GM18907 (cell line): ENCODE results near the gene NDUFS7.

Source experiments
- ATAC-seq: cut with Tn5 transposase; IDR thresholded peaks from one replicate; pipeline ENCODE4 v1.9.1; 2021; ENCODE audit warnings: mild to moderate bottlenecking, moderate library complexity; ENCODE audit not compliant: unreplicated experiment

The NDUFS7 gene

GRCh38 chr19:1399745-1400144, 16.0 kb downstream of the NDUFS7 start:
- no peak for ATAC-seq

DNA sequence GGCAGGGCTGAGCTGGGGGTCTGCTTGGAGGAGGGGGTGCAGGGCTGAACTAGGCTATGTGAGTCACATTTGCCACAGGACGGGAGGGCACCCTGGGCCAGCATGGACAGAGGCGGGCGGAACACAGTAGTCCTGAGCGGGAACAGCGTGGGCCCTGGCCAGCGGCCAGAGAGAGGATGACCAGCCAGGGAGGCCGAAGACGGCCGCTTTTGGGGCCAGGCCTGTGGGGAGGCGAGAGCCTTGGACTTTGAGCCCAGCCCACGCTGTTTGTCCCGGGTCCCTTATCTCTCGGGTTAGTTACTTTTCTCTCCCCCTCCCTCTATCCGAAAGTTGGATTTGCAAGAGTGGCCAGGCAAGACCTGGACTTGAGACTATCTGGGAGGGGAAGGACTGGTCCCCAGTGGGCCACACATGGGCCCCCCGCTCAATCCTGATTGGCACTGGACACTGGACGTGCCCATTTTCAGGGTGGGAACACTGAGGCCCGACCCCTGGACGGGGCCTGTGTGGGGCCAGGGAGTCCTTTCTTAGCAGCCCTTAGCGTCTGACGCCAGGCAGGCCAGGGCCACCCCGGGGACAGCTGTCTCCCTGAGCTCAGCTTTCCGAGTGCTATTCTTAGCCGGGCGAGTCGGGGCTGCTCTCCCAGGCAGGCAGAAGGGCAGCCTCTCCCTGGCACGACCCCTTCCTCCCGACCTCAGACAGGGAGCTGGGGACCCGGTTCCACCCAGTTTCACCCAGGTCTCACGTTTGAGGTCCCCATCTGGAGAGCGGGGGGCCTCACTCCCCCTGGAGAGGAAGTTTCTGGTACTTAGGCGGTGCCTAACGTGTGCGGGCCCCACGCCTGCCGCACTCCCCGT, 16.8 kb downstream of the NDUFS7 start:
- ATAC-seq = no peak

DNA sequence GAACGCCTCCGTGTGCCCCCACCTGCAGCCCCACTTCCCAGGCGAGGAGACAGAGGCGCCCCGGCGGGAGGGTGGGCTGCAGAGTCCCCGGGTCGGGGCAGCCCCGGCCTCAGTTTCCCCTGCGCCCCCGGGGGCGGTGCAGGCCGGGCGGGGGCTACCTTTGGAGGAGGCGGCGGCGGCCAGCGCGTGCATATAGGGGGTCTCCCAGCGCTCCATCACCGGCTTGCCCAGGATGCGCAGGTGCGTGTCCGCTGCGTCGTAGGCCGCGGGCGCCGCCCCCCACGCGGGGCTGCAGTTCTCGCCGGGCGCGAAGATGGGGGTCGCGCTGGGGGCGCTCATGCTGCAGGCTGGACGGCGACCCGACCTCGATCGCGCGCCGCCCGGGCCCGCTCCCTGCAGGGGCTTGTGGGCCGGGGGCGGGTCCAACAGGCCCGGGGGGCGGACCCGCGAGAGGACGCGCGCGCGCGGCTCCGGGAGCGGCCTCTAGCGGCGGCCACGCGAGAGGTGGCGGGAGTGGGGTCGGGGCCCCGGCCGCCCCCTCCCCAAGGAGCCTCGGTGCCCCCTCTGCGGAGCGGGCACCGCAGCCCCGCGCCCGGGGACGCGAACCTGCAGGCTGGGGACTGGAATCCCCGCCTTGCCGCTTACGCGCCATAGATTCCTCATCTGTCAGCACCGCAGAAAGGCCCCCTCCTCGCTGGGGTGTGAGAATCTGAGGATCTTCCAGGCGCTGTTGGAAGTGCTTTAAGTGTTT, 17.6 kb downstream of the NDUFS7 start, which contains the start of gene GAMT:
TSS of gene GAMT (minus strand) at position 405 of the 751 bp plus-strand sequence. CDS start at position 339, 66 bp downstream.
- no peak for ATAC-seq

- no peak for ATAC-seq
These were observed 18.1 kb downstream of the NDUFS7 start for GRCh38 chr19:1401889-1402217.

- no peak for ATAC-seq
These were observed 18.8 kb downstream of the NDUFS7 start for GRCh38 chr19:1402411-1403070.

- ATAC-seq = peak; percentile 76
These were observed 23.2 kb downstream of the NDUFS7 start for GRCh38 chr19:1406774-1407527.

GRCh38 chr19:1407528-1408299, 24.0 kb downstream of the NDUFS7 start, which contains the start of gene DAZAP1:
DAZAP1 (plus strand) TSS chr19:1407586; CDS start chr19:1407774, 188 bp downstream.
- ATAC-seq = peak; percentile 31

DNA sequence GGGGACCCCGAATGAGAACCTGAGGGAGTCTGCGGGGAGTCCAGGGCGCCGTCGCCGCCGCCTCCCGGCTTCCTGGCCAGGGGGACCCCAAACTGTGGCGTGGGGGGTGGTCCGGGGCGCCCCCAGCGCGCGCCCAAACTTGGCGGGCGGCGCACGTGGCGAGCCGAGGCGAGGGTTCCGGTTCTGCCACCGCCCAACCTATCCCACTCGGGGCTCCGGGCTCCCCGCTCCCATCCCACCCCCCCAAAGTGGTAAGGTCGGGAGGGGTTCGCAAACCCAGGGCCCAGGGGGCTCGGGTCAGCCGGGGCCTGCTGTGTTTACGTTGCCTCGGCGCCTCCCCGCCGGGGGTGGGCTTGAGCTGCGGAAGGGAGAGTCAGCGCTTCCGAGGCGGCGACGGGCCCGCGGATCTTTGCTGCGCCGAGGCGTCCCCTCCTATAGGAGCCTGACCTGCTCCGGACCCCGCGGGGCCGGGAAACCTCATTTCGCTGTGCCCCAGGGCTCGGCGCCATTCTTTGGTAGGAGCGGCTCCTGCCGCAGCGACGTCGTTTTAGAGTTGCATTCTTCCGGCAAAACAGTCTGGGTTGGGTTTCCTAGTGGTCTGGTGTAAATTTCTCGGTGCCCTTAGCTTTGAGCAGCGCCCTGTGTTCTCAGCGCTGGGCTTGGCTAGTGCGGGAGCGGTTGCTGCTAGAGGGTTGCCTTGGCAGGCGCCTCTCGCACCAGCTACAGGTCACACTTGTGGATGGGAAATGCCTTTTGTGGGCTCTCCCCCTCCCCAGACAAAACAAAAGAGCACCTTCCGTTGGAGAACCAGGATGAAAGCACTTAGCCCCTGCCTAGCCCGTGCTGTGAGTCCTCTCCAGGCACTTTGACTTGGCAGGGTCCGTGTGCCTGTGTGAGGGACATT, 24.8 kb downstream of the NDUFS7 start:
- no peak for ATAC-seq

DNA sequence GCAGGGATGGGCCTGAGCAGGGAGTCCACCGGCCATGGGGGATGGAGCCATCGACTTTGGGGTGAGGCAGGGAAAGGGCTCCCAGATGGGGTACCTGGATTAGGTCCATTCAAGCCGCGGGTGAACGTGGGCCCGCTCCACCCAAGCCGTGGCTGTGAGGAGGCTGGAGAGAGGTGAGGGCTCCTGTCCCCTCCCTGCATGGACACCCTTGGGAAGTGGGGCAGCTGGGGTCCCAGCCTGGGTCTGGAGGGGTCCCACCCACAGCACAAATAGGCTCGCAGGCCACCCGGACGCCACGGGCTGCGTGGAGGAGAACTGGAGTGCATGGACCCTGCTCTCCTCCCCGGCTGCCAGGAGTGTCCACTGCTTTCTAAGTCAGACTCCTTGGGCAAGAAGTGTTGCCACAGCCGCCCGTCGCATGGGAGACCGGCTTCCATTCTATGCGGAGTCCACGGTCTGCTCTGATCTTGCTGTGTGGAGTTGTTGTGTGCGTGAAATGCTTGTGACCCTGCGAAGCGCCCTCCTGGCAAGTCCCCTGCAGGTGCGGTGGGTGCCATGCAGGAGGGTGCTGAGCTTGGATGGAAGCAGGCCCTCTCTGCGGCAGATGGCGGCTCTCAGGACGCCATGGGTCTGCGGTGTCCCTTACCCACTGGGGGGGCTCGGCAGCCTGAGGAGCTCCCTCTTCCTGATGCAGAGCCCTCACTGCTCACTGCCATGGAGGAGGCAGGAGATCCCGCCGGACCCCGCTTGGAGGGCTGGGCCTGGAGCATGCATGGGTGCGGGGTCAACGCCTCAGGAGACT, 25.7 kb downstream of the NDUFS7 start:
- no peak for ATAC-seq

- no peak for ATAC-seq
These were observed 26.6 kb downstream of the NDUFS7 start for GRCh38 chr19:1410136-1410786.

DNA sequence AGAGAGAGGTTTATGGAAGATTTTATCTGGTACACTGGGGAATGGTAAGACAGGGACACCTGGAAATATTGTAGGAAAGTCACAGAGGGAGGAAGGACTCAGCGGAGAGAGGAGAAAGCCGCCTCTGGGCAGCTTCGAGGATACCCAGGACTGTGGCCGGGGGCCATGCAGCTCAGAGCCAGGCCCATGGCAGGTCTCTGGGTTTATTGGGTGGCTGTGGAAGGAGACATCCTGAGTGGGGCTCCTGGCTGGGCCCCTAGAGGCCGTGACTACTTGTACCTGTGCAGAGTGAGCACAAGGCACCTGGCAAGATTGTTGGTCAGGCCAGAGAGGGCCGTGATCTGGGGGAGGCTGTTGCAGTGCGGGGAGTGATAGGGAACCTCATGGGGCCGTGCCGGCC, 27.1 kb downstream of the NDUFS7 start:
- no peak for ATAC-seq

- no peak for ATAC-seq
These were observed 27.8 kb downstream of the NDUFS7 start for GRCh38 chr19:1411255-1412191.

GRCh38 chr19:1412323-1412923, 28.7 kb downstream of the NDUFS7 start:
- no peak for ATAC-seq

GRCh38 chr19:1412995-1413800, 29.5 kb downstream of the NDUFS7 start:
- ATAC-seq = no peak
